ENCODE data around the gene MYBPHL.

Gene MYBPHL

DNA sequence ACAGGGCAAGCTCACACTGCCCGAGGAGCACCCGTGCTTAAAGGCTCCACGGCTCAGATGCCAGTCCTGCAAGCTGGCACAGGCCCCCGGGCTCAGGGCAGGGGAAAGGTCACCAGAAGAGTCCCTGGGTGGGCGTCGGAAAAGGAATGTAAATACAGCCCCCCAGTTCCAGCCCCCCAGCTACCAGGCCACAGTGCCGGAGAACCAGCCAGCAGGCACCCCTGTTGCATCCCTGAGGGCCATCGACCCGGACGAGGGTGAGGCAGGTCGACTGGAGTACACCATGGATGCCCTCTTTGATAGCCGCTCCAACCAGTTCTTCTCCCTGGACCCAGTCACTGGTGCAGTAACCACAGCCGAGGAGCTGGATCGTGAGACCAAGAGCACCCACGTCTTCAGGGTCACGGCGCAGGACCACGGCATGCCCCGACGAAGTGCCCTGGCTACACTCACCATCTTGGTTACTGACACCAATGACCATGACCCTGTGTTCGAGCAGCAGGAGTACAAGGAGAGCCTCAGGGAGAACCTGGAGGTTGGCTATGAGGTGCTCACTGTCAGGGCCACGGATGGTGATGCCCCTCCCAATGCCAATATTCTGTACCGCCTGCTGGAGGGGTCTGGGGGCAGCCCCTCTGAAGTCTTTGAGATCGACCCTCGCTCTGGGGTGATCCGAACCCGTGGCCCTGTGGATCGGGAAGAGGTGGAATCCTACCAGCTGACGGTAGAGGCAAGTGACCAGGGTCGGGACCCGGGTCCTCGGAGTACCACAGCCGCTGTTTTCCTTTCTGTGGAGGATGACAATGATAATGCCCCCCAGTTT, 56.1 kb downstream of the MYBPHL start:
- DNase-seq = no peak

DNA sequence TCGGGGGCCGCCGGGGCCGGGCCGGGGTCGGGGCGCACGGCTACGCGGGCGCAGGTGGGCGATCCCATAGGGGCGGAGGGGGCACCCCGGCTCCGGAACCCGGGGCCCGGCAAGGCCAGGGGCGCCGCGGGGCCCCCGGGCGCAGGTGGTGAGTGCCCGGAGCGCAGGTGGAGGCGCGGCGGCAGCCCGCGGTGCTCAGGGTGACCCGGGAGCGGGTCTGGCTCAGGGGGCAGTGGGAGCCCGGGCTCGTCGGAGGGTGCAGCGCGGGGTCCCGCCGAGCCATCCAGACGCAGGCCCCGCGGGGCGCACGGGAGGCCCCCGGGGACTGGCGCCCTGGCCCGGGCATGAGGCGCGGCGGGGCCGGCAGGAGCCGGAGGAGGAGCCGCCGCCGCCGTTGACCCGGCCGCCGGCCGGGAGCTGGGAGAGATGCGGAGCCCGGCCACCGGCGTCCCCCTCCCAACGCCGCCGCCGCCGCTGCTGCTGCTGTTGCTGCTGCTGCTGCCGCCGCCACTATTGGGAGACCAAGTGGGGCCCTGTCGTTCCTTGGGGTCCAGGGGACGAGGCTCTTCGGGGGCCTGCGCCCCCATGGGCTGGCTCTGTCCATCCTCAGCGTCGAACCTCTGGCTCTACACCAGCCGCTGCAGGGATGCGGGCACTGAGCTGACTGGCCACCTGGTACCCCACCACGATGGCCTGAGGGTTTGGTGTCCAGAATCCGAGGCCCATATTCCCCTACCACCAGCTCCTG, 57.0 kb downstream of the MYBPHL start:
- DNase-seq = no peak

DNA sequence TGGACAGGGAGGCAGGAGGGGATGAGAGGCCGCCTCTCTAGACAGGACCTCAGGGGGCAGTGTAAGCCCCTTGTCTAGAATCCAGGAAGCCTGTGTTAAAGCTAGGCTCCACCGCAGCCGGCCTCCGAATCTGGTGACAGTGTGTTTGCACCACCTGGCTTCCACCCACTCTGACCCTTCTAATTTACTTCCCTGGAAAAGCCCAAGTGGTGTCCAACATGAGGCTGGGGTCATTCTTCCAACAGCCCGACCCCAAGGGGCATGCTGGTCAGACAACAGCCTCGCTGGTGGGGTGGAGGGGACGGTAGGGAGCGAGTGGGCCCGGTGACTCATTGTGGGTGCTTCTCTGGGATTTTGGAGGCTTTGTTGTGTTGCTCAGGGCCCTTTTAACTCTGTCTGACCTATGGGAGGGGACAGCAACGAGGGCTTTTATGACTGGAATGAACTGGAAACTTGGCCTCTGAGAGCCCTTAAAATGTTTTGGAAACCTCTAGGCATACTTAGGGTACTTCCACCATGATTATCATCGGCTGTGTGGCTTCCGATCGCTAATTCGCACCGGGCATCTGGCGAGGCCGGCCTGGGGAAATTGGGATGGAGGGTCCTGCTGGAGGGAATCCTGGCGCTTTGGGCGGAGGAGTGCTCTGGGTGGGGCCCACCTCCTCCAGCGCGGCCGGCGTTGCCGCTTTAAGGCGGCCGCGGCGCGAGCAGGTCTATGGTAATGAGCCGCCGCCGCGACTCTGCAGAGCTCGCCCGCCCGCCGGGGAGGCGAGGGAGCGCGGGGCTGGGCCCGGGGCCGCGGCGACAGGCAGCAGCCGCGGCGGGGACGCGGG, 57.8 kb downstream of the MYBPHL start, which contains the start of gene CELSR2:
Gene CELSR2 (plus strand): TSS at position 743 of the 833 bp plus-strand sequence. CDS start 541 bp downstream, outside the sequence.
- peak; percentile 54 to 61 for DNase-seq

DNA sequence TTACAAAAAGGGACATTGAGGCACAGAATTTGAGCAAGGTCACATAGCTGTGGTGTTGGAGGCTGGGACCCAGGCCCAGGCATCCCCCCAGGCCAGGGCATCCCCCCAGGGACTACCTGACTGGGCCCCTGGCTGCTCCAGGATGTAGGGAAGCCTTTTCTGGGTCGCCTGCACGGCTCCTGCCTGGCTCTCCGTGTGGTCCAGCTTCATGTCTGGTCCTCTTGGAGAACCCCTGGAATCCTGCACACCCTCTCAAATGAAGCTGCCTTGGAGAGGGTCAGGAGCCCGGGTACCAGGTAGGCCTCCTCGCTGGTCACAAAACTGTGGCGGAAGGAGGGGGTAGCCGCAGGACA, 58.4 kb downstream of the MYBPHL start:
- DNase-seq = no peak

DNA sequence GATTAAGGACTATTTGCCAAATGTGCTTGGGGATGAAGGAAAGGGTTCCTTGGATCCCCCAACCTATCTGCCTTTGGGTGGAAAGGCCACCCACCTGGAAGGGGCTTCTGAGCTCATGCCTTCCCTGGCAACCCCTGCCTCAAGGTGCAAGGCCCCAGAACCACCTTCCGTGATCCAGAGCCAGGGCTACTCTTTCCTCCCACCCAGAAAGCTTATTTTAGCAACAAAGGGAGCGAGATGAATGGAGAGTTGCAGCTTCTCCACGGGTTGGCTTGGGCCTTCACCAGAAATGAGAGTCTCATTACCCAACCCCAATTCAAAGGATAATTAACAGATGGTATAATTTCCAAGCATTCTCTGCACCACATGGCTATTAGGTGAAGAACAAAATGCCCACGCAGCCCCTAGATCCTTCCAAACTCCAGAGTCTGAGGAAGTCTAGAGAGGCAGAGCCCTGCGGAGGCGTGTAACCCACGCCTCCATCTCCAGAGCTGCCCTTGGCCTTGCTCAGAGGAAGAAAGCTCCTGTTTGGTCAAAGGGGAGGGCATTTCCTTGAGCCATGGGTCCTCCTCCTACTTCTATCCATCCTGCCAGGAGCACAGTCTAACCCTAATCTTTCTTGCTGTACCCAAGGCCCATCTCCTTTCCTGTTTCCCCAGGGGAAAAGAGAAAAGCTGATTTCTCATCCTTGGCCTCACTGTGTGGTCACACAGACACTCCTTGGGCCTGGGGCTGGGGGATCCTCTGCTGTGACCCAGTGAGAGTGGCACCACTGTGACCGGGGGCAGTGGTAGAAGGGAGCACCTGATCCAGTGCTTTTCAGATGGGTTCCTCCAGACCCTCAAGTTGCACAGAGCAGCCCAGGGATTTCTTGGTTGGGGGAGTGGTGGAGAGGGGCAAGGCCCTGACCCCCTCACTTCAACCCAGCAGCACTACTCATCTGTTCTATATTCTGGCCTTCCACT, 59.1 kb downstream of the MYBPHL start:
- no peak for DNase-seq

DNA sequence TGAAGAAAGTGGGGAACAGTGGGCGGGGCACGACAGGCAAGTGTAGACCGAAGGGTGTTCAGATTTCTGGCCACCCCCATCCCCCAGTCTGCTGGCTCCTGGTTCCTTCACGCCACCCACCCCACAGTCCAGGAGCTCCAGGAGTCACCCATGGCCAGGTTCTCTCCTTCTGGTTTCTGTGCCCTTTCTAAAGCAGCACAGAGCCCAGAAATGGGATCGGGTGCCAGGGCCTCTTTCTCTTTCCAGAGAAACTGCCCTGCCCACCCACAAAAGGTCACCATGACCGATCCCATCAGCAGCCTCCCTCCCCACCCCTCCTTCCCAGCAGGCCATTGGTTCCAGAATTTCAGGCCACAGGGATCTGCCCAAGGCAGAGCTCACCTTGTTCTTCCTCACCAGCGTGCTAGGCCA, 60.7 kb downstream of the MYBPHL start:
- DNase-seq = no peak

DNA sequence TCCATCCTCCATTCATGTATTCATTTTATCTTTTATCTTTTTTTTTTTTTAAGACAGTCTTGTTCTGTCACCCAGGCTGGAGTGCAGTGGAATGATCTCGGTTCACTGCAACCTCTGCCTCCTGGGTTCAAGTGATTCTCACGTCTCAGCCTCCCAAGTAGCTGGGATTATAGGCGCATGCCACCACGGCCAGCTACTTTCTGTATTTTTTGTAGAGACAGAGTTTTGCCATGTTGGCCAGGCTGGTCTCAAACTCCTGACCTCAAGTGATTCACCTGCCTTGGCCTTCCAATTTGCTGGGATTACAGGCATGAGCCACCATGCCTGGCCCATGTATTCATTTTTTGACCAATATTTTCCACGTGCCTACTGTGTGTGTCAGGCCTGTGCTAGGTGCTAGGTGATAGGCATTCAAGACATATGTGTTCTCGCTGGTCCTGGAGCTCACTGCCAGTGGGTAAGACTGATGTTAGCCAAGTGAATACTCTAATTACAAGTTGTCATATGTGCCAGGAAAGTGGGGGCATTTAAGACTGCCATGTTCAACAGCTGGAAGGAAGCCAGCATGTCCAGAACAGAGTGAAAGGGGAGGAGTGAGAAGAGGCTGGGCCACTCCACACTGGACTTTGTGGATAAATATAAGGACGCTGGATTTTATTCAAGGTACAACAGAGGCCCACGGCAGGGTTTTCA, 62.8 kb downstream of the MYBPHL start:
- DNase-seq = no peak

DNA sequence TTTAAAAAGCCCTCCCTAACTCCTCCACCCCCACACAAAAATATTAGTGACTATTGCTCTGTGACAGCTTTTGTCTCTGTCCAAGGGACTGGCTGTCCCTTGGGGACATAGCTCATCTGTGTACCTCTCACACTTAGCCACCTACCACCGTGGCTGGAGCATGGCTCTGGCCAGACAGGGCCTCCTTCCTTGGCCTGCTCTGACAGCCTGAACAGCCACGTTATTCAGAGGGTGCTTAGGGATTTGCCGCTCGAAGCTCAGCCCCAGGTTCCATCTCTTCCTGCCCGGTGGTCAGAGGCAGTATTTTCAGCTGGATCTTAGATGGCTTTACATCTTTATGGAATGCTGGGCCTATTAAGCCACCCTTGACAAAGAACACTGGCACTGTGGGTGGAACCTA, 63.6 kb downstream of the MYBPHL start:
- DNase-seq = no peak

DNA sequence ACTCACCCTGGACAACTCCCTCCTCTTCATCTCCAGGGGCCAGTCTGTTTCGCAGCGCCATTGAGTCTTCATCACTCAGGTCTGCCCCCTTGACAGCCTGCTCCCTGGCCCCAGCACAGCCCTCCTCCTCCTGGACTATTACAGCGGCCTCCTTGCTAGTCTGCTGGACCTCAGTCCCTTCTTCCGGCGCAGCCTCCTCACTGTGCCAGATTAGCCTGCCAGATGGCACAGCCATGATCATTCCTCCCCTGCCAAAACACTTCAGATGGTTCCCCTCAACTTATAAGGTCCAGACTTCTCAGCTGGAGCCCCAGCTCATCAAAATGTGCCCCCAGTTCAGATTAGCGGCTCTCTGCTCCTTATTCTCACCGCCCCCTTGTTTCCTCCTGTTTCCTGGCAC, 64.4 kb downstream of the MYBPHL start:
- DNase-seq = no peak
